Transverse colon (tissue), 3 donors: ENCODE results near the gene GGACT.

ENCODE experiments used
- POLR2A ChIP-seq: fragments of 450-650 bp; IDR thresholded peaks from one replicate; pipeline ENCODE4 v1.6.1; 2016; ENCODE audit warnings: antibody characterized with exemption, mild to moderate bottlenecking, moderate library complexity
- TF ChIP-seq, protein P1 (sequence below), 5 experiments: fragments of 200-600 bp in 3 of 5; fragments of 450-650 bp in 2 of 5; sonication (generic) in 3 of 5; IDR thresholded peaks; 1 replicate in 2 of 5; 2 replicates in 3 of 5; pipeline ENCODE4 v1.5.1; 2016 to 2017; ENCODE audit warnings: antibody characterized with exemption in 5 of 5, inconsistent platforms in 3 of 5, mild to moderate bottlenecking in 2 of 5, moderate library complexity in 1 of 5

DNA sequence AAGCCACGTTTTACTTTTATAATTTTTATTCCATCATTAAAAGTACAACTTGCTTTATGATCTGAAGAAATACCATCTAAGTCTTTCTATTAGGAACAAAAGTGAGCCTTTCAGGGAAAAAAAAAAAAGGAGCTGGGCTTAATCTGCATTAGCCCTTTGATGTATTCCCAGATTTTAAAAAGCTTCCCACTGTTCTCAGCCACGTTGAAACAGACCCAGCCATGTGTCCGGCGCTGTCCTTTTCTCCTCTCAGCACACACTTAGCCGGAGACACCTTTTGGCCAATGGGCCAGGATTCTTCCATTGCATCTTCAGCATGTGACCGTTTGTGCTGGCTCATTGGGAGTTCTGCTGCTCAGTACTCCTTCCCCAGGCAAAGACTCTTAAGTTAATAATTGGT, 105.5 kb downstream of the GGACT start:
- TF ChIP-seq, protein P1, sequence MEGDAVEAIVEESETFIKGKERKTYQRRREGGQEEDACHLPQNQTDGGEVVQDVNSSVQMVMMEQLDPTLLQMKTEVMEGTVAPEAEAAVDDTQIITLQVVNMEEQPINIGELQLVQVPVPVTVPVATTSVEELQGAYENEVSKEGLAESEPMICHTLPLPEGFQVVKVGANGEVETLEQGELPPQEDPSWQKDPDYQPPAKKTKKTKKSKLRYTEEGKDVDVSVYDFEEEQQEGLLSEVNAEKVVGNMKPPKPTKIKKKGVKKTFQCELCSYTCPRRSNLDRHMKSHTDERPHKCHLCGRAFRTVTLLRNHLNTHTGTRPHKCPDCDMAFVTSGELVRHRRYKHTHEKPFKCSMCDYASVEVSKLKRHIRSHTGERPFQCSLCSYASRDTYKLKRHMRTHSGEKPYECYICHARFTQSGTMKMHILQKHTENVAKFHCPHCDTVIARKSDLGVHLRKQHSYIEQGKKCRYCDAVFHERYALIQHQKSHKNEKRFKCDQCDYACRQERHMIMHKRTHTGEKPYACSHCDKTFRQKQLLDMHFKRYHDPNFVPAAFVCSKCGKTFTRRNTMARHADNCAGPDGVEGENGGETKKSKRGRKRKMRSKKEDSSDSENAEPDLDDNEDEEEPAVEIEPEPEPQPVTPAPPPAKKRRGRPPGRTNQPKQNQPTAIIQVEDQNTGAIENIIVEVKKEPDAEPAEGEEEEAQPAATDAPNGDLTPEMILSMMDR (IDR thresholded peaks at IDR 0.05) = no peak
- TF ChIP-seq POLR2A = no peak
